Vagina (tissue), 2 donors: ENCODE results near the gene LIMS4.
"Not testable (repeated sequence)": the region's sequence is repeated elsewhere in the genome, so short reads cannot be mapped to it uniquely, and the experiment has no call there.

Source experiments
- CTCF ChIP-seq, 3 experiments: fragments of 450-650 bp in 2 of 3; fragments of 200-600 bp in 1 of 3; sonication (generic) in 1 of 3; IDR thresholded peaks; one replicate each; pipeline ENCODE4 v1.5.1; 2017 to 2019; ENCODE audit warnings: antibody characterized with exemption in 3 of 3, mild to moderate bottlenecking in 2 of 3, moderate library complexity in 2 of 3
- POLR2AphosphoS5 ChIP-seq, 2 donors: sonication (generic); formaldehyde crosslinking; IDR thresholded peaks; one replicate each; pipeline ENCODE4 v1.9.0; 2017; ENCODE audit warnings: antibody characterized with exemption in 2 of 2, mild to moderate bottlenecking in 2 of 2, low read depth in 1 of 2; ENCODE audit not compliant: insufficient read depth in 1 of 2

GRCh38 chr2:110476952-110477351 is 4.3 kb upstream of the LIMS4 start:
- not testable (repeated sequence) for TF ChIP-seq POLR2AphosphoS5 (IDR thresholded peaks at IDR 0.05; ENCODE audit: insufficient read depth in 1 of 2, low read depth in 1 of 2); CTCF (IDR thresholded peaks at IDR 0.05)
